ENCODE results near the gene MCL1.

DNA sequence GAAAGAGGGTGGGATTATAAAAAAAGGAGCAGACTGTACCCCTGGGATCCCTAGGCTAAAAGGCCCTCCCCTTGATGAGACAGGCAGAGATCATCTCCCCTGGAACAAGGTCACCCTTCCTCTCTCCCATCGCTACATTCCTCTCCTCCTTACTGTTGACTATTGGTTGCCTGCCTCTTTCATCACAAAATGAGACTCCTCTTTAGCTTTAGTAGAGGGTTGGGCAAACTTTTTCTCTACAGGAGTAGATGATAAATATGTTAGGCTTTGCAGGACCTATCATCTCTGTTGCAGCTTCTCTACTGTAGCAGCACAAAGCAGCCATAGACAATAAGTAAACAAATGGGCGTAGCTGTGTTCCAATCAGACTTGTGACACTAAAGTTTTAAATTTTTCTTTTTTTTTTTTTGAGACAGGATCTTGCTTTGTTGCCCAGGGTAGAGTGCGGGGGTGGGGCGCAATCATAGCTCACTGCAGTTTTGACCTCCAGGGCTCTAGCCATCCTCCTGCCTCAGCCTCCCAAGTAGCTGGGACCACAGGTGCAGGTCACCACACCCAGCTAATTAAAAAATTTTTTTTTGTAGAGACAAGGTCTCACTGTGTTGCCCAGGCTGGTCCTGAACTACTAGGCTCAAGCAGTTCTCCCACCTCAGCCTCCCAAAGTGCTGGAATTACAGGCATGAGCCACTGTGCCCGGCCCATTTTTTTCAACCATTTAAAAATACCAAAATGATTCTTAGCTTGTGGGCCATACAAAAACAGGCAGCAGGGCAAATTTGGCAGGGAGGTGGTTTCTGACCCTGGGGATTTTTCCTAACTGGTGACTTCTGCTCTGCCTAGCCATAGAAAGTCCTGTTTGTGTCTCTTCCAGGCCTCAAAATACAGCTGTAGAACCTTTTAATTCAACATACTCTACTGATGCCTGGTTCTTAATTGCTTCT lies 15.1 kb downstream of the MCL1 start:
- TF ChIP-seq EZH2phosphoT487 (IDR thresholded peaks at IDR 0.05; ENCODE audit: borderline replicate concordance): no peak
- TF ChIP-seq, protein P1, sequence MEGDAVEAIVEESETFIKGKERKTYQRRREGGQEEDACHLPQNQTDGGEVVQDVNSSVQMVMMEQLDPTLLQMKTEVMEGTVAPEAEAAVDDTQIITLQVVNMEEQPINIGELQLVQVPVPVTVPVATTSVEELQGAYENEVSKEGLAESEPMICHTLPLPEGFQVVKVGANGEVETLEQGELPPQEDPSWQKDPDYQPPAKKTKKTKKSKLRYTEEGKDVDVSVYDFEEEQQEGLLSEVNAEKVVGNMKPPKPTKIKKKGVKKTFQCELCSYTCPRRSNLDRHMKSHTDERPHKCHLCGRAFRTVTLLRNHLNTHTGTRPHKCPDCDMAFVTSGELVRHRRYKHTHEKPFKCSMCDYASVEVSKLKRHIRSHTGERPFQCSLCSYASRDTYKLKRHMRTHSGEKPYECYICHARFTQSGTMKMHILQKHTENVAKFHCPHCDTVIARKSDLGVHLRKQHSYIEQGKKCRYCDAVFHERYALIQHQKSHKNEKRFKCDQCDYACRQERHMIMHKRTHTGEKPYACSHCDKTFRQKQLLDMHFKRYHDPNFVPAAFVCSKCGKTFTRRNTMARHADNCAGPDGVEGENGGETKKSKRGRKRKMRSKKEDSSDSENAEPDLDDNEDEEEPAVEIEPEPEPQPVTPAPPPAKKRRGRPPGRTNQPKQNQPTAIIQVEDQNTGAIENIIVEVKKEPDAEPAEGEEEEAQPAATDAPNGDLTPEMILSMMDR (conservative IDR thresholded peaks at IDR 0.05; ENCODE audit: low read length): no peak
